GM23338 (cell line): Measurements from ENCODE around the gene SERPINA1.

Experiments used
- TF ChIP-seq, protein P1 (sequence below), 2 experiments: fragments of 200-600 bp in 1 of 2; sonication (generic) in 1 of 2; conservative IDR thresholded peaks; 2 replicates each; pipeline versions ENCODE4 v1.5.1 to v1.6.1; 2016 to 2017; ENCODE audit warnings: antibody characterized with exemption in 2 of 2, low read depth in 2 of 2, mild to moderate bottlenecking in 2 of 2, moderate library complexity in 1 of 2
- TF ChIP-seq, protein P2 (sequence below): IDR thresholded peaks from one replicate; pipeline ENCODE4 v1.6.1; 2018; ENCODE audit warnings: antibody characterized with exemption; ENCODE audit not compliant: unreplicated experiment

DNA sequence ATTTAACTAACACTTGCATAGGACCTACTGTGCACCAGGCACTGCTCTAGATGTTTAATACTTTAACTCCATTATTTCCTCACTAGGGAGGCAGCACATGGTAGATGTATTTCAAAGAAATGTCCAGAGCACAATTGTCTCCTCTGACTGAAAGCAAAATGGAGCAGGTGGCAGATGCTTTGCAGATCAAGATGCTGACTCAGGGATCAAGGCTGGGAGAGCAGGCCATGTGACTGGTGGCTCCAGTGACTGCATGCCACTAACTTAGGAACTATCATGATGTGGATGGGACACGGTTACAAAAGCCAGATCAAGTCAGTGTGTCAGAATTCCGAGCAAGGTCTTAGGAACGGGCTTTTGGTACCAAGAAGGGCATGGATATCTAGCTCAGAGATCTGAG lies 36.0 kb upstream of the SERPINA1 start:
- TF ChIP-seq, protein P1, sequence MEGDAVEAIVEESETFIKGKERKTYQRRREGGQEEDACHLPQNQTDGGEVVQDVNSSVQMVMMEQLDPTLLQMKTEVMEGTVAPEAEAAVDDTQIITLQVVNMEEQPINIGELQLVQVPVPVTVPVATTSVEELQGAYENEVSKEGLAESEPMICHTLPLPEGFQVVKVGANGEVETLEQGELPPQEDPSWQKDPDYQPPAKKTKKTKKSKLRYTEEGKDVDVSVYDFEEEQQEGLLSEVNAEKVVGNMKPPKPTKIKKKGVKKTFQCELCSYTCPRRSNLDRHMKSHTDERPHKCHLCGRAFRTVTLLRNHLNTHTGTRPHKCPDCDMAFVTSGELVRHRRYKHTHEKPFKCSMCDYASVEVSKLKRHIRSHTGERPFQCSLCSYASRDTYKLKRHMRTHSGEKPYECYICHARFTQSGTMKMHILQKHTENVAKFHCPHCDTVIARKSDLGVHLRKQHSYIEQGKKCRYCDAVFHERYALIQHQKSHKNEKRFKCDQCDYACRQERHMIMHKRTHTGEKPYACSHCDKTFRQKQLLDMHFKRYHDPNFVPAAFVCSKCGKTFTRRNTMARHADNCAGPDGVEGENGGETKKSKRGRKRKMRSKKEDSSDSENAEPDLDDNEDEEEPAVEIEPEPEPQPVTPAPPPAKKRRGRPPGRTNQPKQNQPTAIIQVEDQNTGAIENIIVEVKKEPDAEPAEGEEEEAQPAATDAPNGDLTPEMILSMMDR (conservative IDR thresholded peaks at IDR 0.05; ENCODE audit: low read depth in 2 of 2): no peak
- TF ChIP-seq, protein P2, sequence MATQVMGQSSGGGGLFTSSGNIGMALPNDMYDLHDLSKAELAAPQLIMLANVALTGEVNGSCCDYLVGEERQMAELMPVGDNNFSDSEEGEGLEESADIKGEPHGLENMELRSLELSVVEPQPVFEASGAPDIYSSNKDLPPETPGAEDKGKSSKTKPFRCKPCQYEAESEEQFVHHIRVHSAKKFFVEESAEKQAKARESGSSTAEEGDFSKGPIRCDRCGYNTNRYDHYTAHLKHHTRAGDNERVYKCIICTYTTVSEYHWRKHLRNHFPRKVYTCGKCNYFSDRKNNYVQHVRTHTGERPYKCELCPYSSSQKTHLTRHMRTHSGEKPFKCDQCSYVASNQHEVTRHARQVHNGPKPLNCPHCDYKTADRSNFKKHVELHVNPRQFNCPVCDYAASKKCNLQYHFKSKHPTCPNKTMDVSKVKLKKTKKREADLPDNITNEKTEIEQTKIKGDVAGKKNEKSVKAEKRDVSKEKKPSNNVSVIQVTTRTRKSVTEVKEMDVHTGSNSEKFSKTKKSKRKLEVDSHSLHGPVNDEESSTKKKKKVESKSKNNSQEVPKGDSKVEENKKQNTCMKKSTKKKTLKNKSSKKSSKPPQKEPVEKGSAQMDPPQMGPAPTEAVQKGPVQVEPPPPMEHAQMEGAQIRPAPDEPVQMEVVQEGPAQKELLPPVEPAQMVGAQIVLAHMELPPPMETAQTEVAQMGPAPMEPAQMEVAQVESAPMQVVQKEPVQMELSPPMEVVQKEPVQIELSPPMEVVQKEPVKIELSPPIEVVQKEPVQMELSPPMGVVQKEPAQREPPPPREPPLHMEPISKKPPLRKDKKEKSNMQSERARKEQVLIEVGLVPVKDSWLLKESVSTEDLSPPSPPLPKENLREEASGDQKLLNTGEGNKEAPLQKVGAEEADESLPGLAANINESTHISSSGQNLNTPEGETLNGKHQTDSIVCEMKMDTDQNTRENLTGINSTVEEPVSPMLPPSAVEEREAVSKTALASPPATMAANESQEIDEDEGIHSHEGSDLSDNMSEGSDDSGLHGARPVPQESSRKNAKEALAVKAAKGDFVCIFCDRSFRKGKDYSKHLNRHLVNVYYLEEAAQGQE: no peak
